Right lobe of liver (tissue), 4 donors: Measurements from ENCODE around the gene UBE2Q2.

Source experiments
- CTCF ChIP-seq, 4 donors: fragments of 200-600 bp in 3 of 4; fragments of 450-650 bp in 1 of 4; IDR thresholded peaks; one replicate each; pipeline versions ENCODE4 v1.5.1 to v1.8.0; 2016 to 2022; ENCODE audit warnings: antibody characterized with exemption in 4 of 4, mild to moderate bottlenecking in 2 of 4
- POLR2A ChIP-seq: fragments of 450-650 bp; IDR thresholded peaks from one replicate; pipeline ENCODE4 v1.6.1; 2017; ENCODE audit warnings: antibody characterized with exemption, mild to moderate bottlenecking
- donor health status: DM: no; HTN: no; CAD: no.
- donor health status: DM: no; HTN: no; CAD: no.
- donor health status: DM: no; HTN: yes; CAD: no.

DNA sequence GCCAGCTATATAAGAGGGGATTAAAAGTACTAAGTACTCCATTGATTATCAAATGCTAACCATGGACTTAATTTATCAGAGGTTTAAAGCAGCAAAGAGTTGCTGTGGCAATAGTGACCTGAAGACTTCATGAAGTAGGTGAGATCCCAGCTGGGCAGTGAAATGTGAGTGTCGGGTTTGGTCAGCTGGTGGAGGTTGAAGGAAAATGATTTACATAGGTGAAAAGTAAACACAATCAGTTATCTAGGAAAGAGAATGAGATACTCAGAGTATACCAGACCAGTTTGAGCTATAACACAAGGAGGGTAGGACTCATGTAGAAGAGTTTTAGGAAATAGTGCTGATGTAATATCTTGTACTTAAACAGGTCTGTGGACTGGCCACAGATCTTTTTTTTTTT, 43.9 kb downstream of the UBE2Q2 start:
- TF ChIP-seq CTCF (IDR thresholded peaks at IDR 0.05) (no peak), POLR2A (no peak)
